HG02798 (cell line): ENCODE results near the gene TLE7.

Source experiments
- ATAC-seq: cut with Tn5 transposase; IDR thresholded peaks from one replicate; pipeline ENCODE4 v1.9.1; 2021; ENCODE audit warnings: mild to moderate bottlenecking; ENCODE audit not compliant: unreplicated experiment, poor library complexity

TLE7 gene

DNA sequence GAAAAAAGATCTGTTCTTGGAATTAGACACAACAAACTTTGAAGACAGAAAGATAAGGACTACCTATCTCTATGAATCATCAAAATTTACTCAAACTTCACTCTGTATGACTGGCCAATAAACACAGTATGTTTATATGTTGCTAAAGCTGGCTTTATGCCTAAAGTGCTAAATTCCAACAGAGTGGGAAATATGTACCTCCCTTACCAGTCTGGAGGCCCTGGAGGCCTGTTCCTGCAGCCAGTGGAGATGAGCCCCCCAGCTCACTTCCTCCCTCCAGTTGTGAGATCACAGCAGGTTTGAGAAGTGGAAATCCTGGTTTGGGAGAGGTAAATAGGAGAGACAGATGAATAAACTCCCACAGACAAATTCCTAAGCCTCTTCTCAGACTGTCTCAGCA is 11.2 kb upstream of the TLE7 start:
- ATAC-seq: no peak

DNA sequence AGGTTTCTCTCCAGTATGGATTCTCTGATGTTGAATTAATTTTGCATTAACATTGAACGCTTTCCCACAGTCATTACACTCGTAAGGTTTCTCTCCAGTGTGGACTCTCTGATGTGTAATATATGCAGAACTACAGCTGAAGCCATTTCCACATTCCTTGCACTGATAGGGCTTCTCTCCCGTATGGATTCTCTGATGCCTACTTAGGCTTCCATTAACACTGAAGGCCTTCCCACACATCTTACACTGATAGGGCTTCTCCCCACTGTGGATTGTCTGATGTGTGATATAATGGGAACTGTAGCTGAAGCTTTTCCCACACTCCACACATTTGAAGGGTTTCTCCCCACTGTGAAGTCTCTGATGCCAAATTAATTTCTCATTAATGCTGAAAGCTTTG is 7.2 kb upstream of the TLE7 start:
- ATAC-seq: no peak

- no peak for ATAC-seq
These were observed 6.5 kb upstream of the TLE7 start for GRCh38 chr16:71448274-71448866.

- ATAC-seq: no peak
These were observed 1.9 kb upstream of the TLE7 start for GRCh38 chr16:71443714-71444113.

DNA sequence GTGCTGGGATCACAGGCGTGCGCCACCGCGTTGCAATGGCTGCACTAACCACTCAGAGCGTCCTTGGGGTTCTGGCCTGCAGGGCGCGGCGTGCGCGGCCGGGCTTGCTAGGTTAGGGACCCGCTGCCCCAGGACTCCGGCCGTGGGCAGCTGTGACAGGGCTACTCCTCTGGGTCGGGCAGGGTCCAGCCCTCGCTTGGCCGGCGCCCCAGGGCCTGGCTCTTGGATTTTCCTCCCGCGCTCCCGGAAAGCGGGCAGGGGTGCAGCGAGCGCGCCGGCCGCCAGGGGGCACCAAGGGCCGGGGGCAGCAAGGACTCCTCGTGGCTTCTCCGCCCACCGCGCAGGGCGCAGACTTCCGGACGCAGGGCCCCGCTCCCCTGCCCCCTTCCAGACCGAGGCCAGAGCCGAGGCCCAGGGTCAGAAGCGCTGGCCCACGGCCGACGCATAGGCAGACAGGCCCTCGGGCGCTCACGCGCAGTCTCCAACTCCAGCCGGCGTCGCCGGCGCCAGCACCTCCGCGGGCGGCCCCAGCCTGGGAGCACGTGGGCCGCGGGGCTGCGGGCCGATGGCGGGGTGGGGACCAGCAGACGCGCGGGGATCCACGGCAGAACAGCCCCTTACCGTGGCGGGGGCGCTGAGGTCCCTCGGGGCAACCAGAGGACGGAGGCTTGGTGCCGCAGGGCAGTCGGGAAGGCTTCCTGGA is 355 bp downstream of the TLE7 start:
- no peak for ATAC-seq

- no peak for ATAC-seq
These were observed 1.0 kb downstream of the TLE7 start for GRCh38 chr16:71440669-71441347.

DNA sequence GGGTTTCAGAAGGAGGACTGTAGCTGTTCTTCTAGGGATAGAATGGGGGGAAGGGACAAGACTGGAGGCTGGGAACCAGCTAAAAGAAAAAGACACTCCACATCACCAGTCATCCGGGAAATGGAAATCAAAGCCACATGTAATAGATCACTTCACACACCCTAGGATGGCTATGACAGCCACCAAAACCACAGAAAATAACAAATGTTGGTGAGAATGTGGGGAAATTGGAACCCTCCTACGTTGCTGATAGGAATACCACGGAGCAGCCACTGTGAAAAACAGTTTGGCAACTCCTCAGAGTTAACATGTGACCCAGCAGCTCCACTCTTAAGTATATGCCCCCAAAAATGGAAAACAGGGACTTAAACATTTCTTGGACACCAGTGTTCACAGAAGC is 2.3 kb downstream of the TLE7 start:
- no peak for ATAC-seq

GRCh38 chr16:71436473-71436872 is 5.4 kb downstream of the TLE7 start:
- ATAC-seq: no peak

DNA sequence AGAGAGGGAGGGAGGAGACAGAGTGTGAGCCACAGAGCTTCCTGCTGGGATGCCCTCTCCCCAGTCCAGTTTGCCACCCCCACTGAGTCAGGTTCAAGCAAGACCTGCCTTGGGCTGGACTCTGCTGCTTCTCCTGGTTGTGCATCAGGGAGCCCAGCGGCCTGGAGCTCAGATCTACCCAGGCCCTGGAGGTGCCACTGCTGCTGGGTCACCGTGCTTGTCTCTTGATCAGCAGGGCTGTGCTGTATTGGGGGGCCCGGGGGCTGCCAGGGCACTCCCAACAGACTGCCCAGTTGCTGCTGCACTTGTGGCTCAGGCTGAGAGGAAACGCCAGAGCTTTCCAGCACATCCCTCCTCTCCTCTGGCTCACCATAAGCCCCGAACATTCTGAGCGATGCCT is 8.9 kb downstream of the TLE7 start:
- ATAC-seq: no peak

DNA sequence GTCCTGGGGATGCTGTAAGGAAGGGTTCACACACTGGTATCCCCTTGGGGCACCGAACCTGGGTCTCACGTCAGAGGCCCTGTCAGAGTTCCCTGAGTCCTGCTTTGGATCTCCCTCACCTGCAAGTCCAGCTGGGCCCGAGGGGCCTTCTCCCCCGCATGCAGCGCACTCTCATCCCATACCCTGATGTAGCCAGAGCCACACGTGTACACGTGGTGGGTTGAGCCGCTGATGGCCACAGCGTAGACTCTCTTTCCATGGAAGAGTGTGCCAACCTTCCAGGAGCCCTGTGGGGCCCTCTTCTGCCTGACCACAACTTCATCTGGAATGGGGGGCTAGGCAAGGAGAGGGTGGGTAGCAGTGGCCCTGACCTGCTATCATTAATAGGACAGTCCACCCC is 9.9 kb downstream of the TLE7 start:
- no peak for ATAC-seq

DNA sequence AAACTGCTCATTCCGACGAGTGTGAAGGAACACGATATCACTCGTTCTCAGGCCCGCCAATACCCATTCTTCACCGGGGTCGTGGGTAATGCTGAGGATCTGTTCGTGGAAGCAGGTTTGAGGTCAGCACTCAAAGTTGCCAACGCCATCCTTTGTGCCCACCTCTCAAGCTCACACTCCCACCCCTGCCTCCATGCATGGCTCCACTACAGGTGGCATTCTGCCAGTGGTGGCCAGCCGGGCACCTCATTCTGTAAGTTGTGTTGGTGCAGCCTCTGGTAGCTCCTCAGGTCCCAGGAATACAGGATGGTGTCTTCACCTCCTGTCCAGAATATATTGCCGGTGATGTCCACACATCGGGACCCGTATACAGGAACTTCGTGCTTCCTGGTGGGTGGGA is 10.7 kb downstream of the TLE7 start:
- no peak for ATAC-seq

- no peak for ATAC-seq
These were observed 11.1 kb downstream of the TLE7 start for GRCh38 chr16:71430744-71431143.

GRCh38 chr16:71429581-71429980 is 12.3 kb downstream of the TLE7 start:
- no peak for ATAC-seq

GRCh38 chr16:71428883-71429282 is 13.0 kb downstream of the TLE7 start:
- ATAC-seq: no peak

DNA sequence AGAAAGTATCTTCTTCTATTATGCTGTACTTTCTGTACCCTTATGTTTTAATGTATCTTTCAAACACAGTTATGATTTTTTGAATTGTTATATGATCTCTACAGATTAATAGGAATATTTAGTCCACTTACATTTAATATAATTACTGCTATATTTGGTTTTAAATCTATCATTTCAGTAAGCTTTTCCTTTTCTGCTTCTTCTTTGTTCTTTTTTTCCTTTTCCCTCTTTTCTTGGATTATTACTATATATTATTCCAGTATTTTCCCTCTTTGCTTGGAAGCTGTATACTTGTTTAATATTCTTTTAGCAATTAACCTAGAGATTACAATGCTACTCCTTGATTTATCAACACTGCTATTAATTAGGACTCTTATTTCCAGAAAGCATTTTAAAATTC is 13.5 kb downstream of the TLE7 start:
- no peak for ATAC-seq

DNA sequence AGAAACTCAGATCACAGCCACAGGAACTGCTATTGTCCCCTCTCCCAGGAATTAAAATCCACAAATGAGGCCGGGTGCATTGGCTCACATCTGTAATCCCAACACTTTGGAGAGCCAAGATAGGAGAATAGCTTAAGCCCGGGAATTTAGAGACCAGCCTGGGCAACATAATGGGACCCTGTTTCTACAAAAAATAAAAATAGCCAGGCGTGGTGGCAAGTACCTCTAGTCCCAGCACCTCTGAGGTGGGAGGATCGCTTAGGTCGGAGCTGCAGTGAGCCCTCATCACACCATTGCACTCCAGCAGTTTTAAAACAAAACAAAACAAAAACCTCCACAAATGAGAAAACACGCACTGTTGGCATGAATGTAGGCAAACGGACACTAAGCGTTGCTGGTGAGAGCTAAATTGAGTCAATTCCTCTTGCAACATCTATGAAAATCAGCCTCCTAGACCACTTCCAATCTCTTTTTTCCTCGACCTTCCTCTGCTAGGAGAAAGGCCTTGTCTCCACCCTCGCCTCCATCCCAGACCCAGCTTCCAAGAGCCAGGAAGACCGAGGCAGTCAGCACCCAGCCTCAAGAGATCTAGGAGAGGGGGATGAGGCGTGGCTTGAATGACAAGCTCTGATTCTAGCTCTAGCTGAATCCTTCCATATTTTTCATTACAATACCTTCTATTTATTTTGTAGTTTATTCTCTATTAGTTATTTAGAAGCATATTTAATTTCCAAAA is 14.8 kb downstream of the TLE7 start:
- ATAC-seq: no peak

DNA sequence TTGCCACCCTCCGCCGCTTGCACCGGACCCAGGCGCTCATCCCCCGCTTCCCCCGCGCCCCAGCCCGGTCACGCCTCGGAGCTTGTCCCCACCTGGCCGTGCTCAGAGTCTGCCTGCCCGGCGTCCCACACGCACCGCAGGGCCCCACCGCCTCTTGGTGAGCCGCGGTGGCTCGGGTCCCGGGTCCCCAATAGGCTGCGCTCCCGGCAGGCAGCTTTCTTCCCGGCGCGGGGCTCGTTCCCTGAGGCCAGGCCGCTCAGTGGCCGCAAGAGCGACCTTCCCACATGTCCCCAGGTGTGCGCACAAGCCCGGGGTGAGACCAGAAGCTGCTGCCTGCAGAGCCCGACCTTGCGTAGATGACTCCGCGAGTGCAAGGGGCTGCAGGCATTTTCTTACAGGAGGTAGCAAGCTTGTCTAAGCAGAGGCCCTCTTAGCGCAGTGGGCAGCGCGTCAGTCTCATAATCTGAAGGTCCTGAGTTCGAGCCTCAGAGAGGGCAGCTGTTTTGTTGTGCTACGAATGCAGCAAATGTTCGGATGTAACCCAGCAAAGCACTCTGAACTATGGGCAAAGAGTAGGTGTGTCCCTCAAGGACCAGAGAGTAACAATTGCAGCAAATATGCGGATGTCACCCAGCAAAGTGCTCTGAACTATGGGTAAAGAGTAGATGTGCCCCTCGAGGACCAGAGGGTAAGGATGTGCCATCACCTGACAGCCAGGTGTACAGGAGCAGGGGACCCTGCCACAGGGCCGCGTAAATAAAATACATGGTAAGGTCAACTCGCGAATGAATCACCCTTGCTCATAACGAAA is 15.6 kb downstream of the TLE7 start:
- no peak for ATAC-seq

DNA sequence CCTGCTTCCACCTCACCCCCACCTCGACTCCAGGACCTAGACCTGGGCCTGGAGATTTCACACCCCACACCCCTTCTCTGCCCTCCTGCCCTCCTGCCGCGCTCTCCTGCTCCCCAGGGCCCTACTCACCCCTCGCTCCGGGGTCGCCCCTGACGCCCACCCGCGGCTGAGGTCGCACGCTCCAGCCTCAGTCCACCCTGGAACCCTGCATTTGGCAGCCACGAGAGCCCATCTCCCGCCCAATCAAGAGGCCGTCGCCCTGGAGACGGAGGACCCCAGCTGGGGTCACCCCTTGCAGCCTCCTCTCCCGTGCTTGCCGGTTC is 16.1 kb downstream of the TLE7 start:
- ATAC-seq: no peak

- no peak for ATAC-seq
These were observed 17.2 kb downstream of the TLE7 start for GRCh38 chr16:71424626-71425025.

DNA sequence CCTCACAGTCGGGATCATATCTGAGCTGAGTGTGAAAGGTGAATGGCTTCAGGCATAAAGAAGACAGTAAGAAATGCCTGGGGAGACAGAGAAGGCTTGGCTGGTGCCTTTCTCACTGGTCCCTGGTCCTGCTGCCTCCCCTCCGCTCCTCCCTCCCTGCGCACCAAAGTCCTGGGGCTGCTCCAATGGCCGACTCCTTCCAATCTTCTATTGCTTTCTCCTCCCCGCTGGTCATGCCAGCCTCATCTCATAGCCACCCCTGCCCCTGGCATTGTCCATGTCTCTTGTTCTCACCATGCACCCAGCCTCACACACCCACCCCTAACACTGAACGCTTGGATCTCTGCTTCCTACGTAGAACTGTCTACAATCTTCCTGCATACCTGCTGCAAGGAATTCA is 18.0 kb downstream of the TLE7 start:
- no peak for ATAC-seq

- no peak for ATAC-seq
These were observed 18.8 kb downstream of the TLE7 start for GRCh38 chr16:71423016-71423415.
